Measurements from ENCODE around the gene UBXN11.
"Not testable (repeated sequence)": the region's sequence is repeated elsewhere in the genome, so short reads cannot be mapped to it uniquely, and the experiment has no call there.

The UBXN11 gene

GRCh38 chr1:26300578-26301275 lies 5.7 kb downstream of the UBXN11 start:
- no peak for DNase-seq

DNA sequence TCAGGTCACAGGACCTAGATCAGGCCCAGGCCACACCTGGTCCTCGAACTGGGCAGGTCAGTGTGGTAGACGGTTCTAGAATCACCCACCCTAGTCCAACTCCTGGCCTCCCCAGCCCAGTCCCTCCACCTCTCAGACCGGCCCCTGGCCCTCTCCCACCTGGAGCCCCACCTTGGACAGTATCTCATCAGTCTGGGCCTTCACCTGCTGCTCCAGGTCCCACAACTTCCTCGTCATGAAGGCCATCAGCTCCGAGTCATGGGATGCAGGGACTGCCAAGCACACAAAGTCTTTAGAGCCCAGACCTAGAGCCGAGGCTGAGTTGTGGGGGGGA lies 8.7 kb downstream of the UBXN11 start:
- no peak for DNase-seq

DNA sequence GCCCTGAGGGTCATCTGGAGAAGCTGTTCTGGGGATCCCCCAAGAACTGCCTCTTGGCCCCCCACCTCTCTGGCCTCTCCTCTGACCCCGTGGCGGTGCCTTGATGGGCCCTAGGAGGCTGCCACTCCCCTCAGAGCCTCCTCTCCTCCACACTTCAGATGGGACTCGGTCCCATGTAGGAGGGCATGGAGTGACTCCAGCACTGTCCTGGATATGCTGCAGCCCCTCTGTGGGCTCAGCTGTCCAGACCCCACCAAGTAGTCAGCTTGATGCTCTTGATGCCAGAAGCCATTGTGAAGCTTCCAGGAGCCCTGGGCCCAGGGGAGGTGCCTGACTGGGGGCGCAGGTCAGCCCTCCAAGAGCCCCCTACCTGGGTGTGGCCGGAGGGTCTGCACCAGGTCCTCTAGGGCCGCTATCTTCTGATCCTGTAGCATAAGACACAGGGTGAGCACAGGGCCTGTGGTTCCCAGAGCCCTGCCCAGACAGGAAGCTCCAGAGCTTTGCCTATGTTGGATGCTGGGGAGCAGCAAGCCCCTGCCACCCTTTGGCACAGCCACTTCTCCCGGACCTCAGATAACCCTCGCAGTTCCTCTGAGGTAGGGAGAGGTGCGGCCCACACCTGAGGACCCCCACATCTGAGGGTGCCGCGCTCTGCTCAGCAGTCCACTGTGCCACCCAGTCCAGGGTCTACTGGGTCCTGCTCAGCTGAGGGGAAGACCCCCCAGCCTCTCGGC lies 9.2 kb downstream of the UBXN11 start:
- DNase-seq, result no peak

DNA sequence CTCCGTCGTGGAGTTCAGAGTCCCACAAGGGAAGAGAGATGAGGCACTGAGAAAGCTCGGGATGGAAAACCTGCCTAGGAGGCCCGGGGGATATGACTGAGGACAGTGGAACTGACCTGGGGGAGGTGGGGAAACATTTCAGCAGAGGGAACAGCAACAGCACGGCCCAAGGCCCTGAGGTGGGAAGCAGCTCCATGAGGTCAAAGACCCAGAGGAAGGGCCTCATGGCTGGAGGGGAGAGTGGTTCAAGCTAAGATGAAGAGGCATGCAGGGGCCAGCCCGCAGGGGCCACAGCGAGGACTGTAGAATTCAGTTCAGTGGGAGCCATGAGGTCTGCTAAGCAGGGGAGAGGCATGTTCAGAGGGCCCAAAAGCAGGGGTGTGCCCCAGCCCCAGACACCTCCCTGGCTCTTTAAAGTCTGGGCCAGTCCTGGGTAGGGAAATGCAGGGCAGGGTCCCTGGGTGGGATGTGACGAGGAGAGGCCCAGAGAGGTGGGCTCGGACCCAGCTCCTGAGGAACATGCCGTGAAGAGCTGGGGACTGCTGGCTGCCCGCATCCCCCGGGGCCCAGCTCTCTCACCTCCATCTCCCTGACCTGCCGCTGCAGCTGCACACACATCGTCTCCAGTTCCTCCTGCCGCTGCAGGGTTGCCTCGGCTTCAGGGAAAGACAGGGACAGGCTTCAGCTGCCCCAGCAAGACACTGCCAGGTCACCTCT lies 9.9 kb downstream of the UBXN11 start:
- no peak for DNase-seq

- no peak for DNase-seq
Measured at GRCh38 chr1:26295194-26296138, 11.0 kb downstream of the UBXN11 start.

DNA sequence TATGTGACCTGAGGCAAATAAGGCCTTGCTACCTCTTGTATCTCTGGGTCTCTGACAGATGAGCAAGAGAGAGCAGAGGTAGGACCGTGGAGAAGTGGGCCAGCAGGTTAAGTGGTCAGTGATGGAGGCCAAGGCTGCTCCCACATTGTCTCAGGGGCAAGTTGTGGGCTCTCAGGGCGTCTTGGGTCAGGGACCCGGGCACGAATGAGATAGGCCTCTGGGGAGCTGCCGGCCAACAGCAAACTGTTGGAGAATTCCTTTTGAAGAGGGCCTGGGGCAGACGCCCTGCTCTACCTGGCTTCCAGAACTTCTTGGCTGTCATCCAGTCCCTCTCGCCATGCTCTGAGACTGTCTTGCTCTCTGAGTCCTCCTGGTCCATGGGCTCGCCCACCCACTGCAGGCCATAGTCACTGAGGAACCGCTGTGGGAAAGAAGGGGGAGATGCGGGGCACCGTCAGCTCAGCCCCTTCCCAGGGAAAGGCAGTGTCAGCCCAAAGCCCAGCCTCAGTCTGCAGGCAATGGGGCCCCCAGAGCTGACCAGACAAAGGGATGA lies 12.4 kb downstream of the UBXN11 start:
- DNase-seq, result no peak

- DNase-seq, result not testable (repeated sequence)
Measured at GRCh38 chr1:26292735-26293134, 13.7 kb downstream of the UBXN11 start.

DNA sequence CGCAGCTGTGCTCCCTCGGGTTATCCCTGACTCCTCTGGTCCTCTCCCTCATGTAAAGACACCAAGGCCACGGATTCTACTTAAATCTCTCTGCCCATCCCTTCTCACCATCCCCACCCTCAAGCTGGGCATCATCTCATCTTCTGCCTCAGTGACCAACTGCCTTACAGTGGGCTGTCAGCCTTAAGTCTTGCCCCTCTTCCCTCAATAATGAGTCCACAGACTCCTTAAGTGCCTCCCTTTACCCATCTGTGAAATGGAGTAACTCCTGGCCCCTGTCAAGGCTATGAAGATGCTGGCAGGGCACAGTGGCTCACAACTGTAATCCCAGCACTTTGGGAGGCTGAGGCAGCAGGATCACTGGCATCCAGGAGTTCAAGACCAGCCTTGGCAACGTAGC lies 14.5 kb downstream of the UBXN11 start:
- DNase-seq, result no peak

DNA sequence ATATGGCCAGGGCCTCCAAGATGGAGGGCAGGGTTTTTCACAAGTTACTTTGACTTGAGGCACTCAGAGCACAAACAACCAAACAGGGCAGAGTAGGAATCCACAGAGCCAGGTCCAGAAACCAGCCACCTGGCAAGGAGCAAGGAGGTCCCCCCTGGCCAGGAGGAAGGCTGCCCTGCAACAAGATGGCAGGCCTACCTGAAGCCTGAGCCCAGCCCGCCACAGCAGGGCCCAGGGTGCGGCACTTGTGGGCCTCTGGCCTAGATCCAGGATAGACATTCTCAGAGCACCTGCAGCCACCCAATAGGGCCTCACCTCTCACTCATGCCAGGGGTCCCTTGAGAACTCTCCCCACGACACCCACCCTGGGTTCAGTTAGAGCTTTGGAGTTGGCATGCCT lies 15.0 kb downstream of the UBXN11 start:
- no peak for DNase-seq

- DNase-seq, result no peak
Measured at GRCh38 chr1:26290882-26291261, 15.6 kb downstream of the UBXN11 start.

DNA sequence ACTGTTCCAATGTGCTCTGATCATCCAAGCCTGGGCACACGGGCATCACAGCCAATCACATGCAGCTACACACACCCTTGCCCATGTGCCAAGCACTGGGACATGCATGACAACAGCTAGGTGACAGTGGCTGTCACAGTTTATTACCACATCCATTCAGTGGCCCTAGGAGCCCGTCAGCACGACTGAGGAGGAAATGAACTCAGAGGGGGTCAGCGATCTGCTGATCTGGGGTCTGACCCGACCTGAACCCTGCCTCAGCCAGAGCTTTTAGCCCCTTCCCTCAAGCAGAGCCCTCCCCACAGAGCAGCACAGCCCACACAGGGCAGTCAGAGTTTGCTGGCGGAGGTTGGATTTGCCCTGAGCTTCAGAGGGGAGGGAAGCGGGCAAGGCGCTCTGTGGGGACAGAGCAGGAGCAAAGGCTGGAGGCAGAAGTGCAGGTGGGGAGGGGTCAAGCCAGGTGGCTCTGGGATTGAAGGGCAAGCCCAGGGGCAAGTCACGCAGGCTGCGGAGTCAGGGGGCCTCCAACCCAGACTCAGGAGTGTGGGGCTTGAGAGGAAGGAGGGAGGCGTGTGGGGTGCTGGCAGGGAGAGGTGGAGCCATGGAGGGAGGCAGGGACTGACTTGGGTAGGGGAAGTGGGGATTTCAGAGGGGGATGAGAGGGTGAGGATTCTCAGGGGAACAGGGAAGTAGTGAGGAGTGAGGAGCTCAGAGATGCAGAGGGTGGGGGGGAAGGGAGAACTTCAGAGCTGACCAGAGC lies 16.1 kb downstream of the UBXN11 start:
- peak; percentile 78 for DNase-seq

DNA sequence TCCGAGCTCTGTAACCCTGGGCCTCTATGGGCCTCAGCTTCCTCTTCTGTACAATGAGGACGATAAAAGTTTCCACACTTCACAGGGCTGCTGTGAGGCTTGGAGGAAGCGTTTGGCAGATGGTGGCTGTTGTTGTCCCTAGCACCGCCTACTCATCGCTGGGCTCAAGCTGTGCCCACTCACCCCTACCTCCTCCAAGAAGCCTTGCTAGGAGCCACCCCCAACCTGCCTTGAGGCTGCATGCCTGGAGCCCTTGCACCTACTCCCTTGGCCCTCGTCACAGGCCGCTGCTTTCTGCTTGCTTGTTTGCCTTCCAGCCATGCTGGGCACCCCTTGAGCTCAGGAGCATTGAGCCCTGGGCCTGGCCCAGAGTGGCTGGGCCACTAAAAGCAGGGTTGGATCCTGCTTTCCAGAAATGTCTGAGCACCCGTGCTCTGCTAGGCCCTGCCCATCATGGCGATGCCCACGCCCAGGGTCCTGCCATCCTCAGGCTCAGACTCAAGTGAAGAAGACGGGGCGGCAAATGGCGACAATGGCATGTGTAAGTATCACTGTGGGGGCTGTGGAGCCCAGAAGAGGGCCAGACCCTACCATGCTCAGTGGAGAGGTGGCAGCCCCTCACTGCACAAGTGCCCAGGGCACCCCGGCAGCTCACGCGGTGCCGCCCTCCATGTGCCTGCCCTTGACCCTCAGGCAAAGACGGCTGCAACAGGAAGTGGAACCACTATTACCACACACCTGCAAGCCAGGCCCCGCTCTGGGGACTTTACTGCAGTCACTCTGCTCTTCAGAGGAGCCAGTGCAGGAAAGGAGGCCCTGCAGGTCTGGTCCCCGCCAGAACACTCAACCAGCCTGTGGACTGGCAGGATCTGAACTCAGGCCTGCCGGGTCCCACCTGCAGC lies 17.0 kb downstream of the UBXN11 start:
- peak; percentile 68 for DNase-seq

GRCh38 chr1:26288311-26288941 lies 18.0 kb downstream of the UBXN11 start:
- DNase-seq, result peak; percentile 80

GRCh38 chr1:26287811-26288210 lies 18.6 kb downstream of the UBXN11 start:
- no peak for DNase-seq

DNA sequence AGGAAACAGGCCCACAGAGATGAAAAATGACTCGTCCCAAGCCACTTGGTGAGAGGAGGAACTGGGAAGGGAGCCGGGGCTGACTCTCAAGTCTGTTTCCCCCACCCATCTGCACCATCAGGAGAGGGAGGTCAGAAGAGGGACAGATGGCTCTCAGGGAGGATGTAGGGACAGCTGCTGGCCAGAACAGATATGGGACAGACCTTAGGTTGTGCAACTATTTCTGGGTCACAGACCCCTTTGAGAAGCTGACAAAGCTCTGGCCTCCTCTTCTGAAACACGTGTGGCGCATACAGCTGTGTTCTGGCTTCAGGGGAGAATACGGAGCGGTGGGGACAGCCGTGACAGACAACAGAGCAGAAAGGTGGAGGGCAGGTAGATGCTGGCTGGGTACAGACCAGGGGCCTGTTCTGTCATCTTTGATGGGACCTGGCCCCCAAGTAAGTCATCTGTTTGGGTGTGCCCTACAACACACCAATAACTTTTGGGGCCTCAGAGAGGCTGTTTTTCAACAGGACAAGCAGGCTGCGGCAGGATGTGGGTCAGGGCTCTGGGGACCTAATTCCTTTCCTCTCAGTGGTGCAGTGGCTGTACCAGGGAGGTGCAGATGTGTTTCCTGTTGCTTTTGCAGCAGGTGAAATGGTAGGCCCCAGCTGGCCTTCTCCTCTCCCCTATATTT lies 19.3 kb downstream of the UBXN11 start:
- DNase-seq, result peak; percentile 73

DNA sequence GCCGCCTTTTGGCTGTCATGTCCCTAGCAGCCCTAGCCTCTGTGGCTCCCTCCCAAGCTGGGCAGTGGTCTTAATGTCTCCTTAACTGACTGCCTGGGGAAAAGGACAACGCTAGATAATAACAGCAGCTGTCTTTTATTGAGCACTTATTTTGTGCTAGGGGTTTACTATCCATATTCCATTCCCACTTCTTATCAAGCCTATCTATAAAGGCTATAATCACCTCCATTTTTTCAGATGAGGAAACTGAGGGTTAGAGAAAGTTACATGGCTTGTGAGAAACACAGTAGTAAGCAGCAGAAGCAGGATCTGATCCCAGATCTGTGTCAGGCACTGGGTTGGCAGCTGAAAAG lies 20.4 kb downstream of the UBXN11 start:
- no peak for DNase-seq

GRCh38 chr1:26285366-26286063 lies 20.9 kb downstream of the UBXN11 start:
- no peak for DNase-seq

DNA sequence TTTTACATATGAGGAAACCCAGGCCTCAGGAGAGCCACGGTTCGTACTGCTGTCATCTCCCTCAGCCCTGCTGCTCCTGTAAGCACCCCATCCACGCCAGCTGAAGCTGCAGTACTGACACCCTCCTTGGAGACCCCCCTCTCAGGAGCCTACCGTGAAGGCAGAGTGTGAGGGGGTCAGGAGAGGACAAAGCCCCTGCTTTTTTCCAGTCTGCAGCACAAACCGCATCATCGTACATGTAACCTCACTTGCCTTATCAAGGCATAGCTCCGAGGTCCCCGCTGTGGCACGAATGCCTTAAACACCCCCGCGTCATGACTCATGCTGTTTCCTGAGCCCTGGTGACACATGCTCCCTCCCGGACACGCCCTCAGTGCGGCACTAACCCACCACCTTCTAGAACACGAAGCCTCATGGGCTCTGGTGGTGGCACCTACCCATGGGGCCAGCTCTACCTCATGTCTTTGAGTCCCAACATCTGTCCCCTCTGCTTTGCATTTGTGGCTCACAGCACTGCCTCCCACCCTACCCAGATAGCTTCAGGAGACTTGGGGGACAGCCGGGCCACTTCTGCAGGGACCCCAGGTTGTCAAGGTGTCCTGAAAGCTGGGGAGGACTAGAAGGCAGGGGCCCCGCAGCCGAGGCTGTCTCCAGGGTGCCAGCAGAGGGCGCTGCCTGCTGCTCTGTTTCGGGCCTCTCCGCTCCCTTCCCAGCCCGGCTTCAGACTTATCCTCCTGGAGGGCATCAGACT lies 21.7 kb downstream of the UBXN11 start:
- peak; percentile 92 for DNase-seq
